GM12878 (cell line): ENCODE measurements around the gene ANKMY1.

ENCODE experiments used
- CEBPZ ChIP-seq: fragments of 150-350 bp; IDR thresholded peaks from 2 replicates; pipeline ENCODE4 v1.6.1; 2016; ENCODE audit warnings: low read depth, low read length
- CTCF ChIP-seq, 3 experiments: IDR thresholded peaks in 2 of 3; conservative IDR thresholded peaks in 1 of 3; 2 replicates each; pipeline ENCODE4 v1.5.1; 2011; ENCODE audit warnings: low read depth in 3 of 3, low read length in 3 of 3, mild to moderate bottlenecking in 3 of 3, control low read depth in 2 of 3, moderate library complexity in 2 of 3, inconsistent platforms in 1 of 3, mixed read lengths in 1 of 3; ENCODE audit not compliant: control insufficient read depth in 2 of 3, insufficient read depth in 1 of 3; ENCODE audit errors: extremely low read depth in 1 of 3
- FOS ChIP-seq: IDR thresholded peaks from 3 replicates; pipeline ENCODE4 v1.6.1; 2011; ENCODE audit warnings: borderline replicate concordance; ENCODE audit not compliant: insufficient read length; ENCODE audit errors: extremely low read depth
- FOXM1 ChIP-seq: IDR thresholded peaks from 2 replicates; pipeline ENCODE4 v1.6.1; 2012; ENCODE audit warnings: low read depth, mild to moderate bottlenecking, inconsistent platforms, low read length, moderate library complexity
- MTA2 ChIP-seq: fragments of 450-650 bp; IDR thresholded peaks from 2 replicates; pipeline ENCODE4 v1.6.1; 2016; ENCODE audit warnings: low read depth, mild to moderate bottlenecking, moderate library complexity
- MXI1 ChIP-seq: fragments of 150-350 bp; IDR thresholded peaks from 2 replicates; pipeline ENCODE4 v1.6.1; 2011; ENCODE audit warnings: low read depth, mild to moderate bottlenecking, inconsistent platforms, low read length, improper control_type of control experiment
- NR2C1 ChIP-seq: fragments of 450-650 bp; IDR thresholded peaks from 2 replicates; pipeline ENCODE4 v1.6.1; 2017; ENCODE audit warnings: antibody characterized with exemption, mild to moderate bottlenecking, moderate library complexity
- PRDM15 ChIP-seq: fragments of 450-650 bp; formaldehyde crosslinking; IDR thresholded peaks from 2 replicates; pipeline ENCODE4 v1.4.0; 2020; ENCODE audit warnings: mild to moderate bottlenecking, moderate library complexity
- RELA ChIP-seq: fragments of 450-650 bp; IDR thresholded peaks from 2 replicates; pipeline ENCODE4 v1.8.0; 2014; ENCODE audit warnings: borderline replicate concordance; ENCODE audit not compliant: partially characterized antibody
- SREBF2 ChIP-seq: IDR thresholded peaks from 2 replicates; pipeline ENCODE4 v1.6.1; 2012; ENCODE audit warnings: mild to moderate bottlenecking, low read length
- STAT3 ChIP-seq: IDR thresholded peaks from 2 replicates; pipeline ENCODE4 v1.6.1; 2011; ENCODE audit warnings: low read depth, low read length, improper control_type of control experiment
- USF1 ChIP-seq: IDR thresholded peaks from 2 replicates; pipeline ENCODE4 v1.6.1; 2011; ENCODE audit warnings: borderline replicate concordance, low read depth, mild to moderate bottlenecking, moderate library complexity, mixed read lengths, low read length; ENCODE audit not compliant: insufficient read depth; ENCODE audit errors: extremely low read length
- YBX1 ChIP-seq: fragments of 450-650 bp; IDR thresholded peaks from 2 replicates; pipeline ENCODE4 v1.6.1; 2016; ENCODE audit warnings: antibody characterized with exemption

DNA sequence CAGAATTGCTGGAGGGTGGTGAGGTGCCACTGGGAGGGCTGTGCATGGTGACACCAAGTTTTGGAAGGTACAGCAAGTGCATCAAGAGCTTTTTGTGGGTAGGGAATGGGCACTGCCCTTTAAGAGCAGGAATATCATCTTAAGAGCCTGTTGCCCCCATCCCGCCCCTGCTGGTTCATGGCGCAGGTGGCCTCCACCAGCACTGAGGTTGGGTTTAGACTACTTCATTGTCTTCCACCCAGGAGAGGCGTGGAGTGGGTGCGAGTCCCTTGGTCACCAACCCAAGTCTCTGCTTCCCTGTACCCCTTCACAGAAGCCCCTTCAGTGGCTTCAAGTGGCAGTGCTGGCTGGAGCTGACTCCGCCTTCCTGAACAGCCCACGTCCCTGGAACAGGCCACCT lies 18.2 kb upstream of the ANKMY1 start:
- TF ChIP-seq CTCF (IDR thresholded peaks at IDR 0.05 in 2 of 3, conservative IDR thresholded peaks at IDR 0.05 in 1 of 3; ENCODE audit: control insufficient read depth in 2 of 3, extremely low read depth in 1 of 3, insufficient read depth in 1 of 3, low read depth in 3 of 3, low read length in 3 of 3) (no peak), STAT3 (no peak), MXI1 (no peak), FOS (no peak), NR2C1 (no peak), RELA (no peak), FOXM1 (no peak), USF1 (no peak), YBX1 (no peak), MTA2 (no peak), CEBPZ (no peak), PRDM15 (CRISPR knock-in tag) (no peak), SREBF2 (no peak)
